HK-2 (cell line): ENCODE measurements around the gene CDON.

Source experiments
- DNase-seq: peaks from one replicate; pipeline ENCODE4 v3.0.0-alpha.2; 2018; ENCODE audit not compliant: unreplicated experiment

CDON gene

DNA sequence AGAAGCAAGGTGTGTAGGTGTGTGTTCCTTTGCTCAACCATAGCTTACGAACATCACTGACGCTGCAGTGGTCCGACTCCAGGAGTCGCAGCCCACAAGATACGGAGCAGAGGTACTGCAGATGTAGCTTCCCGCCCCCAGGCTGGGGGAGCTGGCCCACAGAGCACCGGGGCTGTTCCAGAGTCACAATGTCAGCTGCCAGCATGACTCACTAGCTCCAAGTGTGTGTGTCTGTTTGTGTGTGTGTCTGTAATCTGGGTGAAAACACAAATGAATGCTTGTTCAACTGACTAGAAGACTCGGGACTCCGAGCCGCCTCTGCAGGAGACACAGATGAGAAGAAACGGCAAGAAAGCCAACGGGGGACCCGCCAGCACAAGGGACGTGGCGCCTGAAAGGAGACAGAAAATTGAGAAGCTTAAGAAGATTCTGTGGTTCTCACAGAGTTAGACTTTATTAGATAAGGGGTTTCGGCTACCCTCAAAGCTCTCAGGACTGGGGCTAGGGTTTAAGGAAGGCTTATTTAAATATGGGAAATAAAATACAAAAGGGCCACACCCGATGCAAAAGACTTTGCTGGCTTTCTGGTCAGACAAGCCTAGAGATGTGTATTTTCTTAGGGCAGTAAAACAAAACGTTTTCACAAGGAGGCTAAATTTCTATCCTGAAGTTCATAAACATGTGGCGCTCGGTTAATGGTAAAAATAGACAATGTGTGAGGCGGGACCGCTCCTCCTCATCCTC, 106.1 kb downstream of the CDON start:
- no peak for DNase-seq

DNA sequence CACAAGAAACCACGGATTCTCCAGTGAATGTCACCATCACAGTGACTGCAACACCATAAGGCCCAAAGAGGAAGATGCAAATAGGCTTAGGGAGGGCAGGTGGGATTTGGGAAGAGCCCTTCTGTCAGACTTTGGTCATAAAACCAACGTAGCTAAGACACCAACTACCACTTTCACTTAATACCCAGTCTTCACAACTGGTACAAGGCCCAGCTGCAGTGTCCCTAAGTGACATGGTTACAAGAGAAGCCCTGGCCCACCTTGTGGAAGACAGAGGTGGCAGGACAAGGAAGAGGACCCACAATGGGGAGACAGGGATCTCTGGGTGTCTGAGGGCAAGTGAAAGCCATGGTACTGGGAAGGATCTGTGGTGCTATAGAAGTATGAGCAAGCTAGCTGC, 106.8 kb downstream of the CDON start:
- DNase-seq, result no peak

DNA sequence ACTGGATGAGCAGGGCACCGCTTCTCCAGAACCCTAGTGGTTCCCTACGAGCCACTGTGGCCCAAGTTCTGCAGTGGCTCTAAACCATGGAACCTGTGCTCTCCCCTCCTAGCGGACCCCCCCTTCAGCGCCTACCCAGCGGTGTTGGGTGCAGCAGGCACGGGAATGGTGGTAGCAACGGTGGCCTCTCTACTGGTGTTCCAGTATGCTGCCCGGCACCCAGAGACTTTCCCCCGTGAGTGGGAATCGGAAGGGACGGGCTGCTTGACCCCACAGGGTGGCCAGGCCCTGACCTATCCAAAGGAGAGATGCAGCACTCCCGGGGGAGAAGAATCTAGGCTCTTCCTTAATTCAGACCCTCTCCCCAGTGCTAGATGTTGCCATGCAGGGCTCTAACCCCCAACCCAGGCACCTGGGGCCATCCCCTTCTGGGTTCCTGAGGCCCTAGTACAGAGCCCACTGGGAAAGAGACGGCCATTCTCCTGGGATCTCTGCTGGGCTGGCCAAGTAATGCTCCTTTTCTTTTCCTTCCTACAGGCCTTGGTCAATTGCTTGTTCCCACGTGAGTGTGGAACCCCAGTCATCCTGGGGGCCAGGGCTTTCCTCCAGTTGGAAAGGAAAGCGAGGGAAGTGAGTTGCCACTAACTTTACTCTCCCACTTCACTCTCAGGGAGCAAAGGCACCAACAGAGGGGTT, 107.6 kb downstream of the CDON start:
- DNase-seq, result no peak

- no peak for DNase-seq
These were observed 108.3 kb downstream of the CDON start for GRCh38 chr11:125954123-125954944.

DNA sequence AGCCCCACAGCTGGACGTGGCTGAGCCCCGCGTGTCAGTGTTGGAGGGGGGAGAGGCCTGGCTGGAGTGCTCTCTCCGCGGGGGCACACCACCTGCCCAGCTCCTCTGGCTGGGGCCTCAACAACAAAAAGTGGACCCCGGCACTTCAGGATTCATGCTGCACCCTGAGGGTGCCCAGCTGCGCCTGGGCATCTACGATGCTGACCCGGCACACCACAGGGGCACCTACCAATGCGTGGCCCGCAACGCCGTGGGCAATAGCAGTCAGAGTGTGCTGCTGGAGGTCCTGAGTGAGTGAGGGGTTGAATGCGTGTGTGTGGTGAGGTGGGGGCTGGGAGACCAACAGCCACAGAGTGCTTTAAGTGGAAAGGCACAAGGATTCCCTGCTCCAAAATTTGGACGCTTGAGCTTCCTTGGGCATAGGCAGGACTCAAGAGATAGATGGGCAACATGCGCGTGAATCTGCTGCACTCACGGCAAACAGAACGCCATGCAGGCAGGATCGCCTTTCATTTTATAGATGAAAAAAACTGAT, 109.2 kb downstream of the CDON start:
- no peak for DNase-seq

GRCh38 chr11:125952973-125953372, 109.7 kb downstream of the CDON start:
- DNase-seq, result no peak

- DNase-seq, result no peak
These were observed 110.1 kb downstream of the CDON start for GRCh38 chr11:125952559-125952958.

DNA sequence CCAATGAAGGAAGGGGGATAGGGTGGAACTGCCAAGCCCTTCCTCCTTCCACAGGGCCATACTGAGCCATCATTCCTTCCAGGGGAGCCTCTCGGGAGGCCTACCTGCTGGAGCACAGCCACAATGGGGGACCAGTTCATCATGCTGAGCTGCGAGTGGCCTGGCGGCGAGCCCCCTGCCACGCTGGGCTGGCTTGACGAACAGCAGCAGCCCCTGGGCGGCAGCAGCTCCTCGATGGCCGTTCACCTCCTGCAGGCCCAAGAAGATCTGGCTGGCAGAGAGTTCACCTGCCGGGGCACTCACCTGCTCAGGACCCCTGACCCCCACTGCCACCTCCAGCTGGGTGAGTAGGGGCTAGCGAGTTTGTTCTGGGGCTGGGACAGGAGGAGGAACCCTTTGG, 110.9 kb downstream of the CDON start:
- no peak for DNase-seq

- DNase-seq, result no peak
These were observed 111.7 kb downstream of the CDON start for GRCh38 chr11:125950696-125951651.

- no peak for DNase-seq
These were observed 112.5 kb downstream of the CDON start for GRCh38 chr11:125950178-125950490.

- no peak for DNase-seq
These were observed 113.1 kb downstream of the CDON start for GRCh38 chr11:125949271-125950177.

DNA sequence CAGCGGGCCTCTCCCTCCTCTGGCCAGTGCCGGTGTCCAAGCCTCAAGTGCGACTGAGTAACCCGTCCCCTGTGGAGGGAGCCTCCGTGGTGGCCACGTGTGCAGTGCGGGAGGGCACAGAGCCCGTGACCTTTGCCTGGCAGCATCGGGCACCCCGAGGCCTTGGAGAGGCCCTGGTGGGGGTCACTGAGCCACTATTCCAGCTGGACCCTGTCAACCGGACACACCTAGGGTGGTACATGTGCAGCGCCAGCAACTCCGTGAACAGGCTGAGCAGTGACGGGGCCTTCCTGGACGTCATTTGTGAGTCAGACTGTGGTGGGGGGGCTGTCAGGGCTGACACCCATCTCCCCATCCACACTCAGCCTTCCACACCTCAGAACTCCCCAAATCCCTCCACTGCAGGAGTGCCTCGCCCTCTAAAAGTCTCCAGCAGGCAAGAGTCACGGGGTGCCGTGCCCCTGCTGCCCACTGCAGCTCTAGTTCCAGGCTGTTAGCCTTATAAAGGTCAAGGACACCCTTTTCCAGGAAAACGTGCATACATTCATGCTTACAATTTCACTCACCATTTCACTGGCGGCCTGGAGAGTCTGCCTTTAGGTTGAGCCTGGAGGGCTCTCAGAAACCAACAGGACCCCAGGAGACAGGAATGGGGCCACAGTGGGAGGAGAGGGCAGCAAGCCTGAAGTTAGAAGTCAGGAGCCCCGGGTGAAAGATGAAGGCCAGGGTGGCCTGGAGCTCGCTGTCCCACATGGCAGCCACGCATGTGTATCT, 114.2 kb downstream of the CDON start:
- no peak for DNase-seq

DNA sequence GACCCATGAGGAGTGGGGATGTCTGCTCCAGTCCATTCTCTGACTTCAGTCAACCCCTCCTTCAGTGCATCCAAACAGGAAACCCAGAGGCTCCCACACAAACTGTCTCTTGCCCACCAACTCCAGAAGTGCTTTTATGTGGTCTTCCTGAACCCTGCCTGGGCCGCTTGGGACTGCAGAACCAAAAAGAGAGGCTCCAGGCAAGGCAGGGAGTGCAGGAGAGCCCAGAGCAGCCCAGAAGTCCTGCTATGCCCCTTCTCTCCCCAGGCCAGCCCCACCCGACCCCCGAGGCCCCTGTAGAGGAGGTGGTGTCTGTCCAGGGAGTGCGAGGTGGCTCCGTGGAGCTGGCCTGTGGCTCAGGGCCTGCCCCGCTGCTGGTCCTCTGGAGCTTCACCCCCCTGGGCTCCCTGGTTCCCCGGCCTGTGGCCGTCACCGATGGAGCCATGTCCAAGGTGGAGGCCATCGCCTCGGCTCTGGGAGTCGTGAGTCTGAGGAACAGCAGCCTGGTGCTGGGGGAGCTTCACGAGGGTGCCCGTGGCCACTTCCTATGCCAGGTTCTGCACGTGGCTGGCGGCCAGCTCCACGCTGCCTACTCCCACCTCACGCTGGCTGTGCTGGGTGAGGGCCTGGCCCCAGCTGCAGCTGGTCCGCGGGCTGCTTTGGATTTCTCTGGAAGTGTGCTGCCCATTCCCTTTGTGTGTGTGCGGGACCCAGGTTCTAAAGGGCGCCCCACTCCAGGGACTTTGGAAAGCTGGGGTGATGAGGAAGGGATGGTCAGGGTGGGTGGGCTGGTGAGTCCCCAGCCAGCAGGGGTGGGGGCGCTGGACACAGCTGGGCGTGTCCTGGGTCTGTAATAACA, 115.0 kb downstream of the CDON start:
- DNase-seq, result no peak

DNA sequence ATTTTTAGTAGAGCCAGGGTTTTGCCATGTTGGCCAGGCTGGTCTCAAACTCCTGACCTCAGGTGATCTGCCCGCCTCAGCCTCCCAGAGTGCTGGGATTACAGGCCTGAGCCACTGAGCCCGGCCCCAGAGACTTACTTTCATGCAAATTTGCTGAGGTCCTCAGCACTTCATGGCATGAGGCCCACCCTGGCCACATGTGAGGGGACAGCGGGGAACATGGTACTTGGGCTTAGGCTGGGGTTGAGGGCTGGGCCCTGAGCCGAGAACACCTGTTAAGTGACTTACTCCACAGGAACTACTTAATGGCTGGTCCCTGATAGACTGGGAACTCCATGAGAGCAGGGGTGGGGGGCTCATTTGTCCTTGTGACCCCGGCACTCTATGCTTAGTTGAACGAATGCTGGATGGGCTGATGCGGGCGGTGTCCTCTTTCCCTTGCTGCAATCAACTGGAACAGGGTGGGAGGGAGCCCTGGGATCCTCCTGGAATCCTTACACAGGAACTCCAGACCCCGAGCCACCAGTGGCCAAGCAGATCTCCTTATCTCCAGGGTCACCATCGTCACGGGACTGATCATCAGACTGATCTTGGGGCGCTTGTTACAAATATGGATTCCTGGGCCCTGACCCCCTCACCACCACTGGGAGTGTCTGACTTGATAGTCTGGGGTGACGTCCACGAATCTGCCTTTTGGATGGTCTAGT, 115.8 kb downstream of the CDON start:
- DNase-seq, result no peak

DNA sequence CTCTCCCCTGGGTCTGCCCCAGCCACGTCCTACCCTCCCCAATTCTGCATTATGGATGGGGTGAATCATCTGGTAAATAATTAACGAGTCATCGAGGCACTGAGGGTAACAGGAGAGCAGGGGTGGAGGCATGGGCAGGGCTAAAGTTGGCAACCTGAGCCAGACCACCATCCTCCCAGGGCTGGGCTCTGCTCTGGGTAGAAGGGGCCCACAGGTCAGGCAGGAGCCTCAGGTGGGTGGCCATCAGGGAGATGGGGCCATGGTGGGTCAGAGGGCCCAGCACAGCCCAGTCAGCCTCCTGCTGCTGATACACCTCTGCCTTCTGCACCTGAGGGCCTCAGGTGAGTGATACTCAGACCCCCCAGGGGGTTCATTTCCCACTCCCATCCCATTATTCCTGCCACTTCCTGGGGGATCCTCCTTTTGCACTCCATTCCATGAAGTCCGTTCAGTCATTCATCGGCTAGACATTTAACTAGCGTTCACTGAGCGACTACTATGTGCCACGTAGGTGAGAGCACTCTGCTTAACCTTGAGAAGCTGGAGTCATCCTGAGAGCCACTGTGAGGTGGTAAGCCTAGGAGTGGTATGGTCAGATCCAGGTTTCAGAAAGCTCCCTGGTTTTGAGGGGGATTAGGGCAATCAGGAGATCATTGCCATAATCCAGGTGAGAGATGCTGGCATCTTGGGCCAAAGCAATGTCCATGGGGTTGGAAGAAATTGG, 116.7 kb downstream of the CDON start, which contains the start of gene VSIG10L2:
TSS of gene VSIG10L2 (plus strand) at position 248 of the 724 bp plus-strand sequence. CDS start at position 260, 12 bp downstream.
- DNase-seq, result no peak

DNA sequence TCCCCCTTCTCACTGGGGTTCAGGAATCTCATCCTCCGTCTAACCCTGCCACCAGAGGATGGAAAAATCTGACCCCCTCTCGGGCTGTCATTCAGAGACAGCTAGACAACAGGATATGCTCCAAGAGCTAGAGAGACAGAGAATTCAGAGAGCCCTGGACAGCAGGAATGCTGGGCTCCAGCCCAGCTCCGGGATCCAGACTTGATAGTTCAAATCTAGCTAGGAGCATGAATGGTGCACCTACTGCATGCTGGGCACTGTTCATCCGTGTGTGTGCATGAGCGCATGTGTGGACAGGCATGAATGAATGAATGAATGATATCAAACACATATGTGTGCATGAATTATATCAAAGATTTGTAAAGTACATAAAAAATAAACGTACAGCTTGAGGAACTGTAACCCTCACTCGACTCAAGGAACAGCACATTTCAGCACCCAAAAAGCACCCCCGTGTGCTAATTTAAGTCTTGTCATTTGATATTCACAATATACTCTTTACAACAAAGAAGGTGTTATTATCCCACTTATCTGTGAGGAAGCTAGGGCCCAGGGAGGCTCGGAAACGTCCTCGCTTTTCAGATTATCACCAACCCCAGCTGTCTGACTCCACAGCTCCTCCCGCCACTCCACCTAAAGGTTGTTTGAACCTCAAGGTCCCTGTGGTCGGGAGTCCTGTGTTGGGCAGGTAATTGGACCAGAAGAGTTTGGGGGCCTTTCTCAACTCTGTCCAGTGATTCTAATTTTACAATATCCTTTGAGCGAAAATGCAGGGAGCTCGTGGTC, 117.5 kb downstream of the CDON start:
- DNase-seq, result no peak
